Measurements from ENCODE around the gene HS1BP3. TPM values are rescaled to one million over a fixed set of nuclear protein-coding genes. Genes with fewer than 3 reads are reported as not detected.

Gene HS1BP3
- total RNA-seq, 1 donor from 2014 or later: 16.6 TPM

DNA sequence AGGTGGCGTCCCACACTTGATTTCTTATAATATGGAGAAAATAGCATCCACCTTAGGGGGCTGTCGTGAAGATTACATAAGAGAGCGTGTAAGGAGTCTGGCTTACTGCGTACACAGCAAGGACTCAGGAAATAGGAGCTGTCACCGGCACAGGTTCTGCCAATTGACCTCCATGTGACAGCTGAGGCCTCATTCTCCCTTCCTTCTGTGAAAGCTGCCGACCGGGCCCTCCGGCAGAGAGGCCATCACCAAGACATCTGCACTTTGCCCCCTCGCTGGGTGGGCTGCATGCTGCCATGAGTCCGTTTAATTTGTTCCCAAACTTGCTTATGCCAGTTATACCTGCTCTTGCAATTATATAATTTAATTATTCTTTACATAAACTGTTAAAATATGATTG is 27.7 kb downstream of the HS1BP3 start:
- H3K4me3 ChIP-seq: no peak overlapping the region
- peak overlapping the region; percentile 95 for H3K27ac ChIP-seq (replicated peaks)
- DNase-seq: peak; percentile 10
- no peaks in the 10 kb centered on the region for H3K27me3 ChIP-seq (ENCODE audit: low read depth)
- TF ChIP-seq CTCF (IDR thresholded peaks at IDR 0.05; ENCODE audit: borderline replicate concordance): no peak
- H3K4me1 ChIP-seq: peaks cover 100% of the 10 kb centered on the region
- H3K9me3 ChIP-seq (replicated peaks): no peaks in the 10 kb centered on the region
- intact Hi-C loops (cut with micrococcal nuclease): no loop called here
- H3K36me3 ChIP-seq: peaks cover 39% of the 10 kb centered on the region

DNA sequence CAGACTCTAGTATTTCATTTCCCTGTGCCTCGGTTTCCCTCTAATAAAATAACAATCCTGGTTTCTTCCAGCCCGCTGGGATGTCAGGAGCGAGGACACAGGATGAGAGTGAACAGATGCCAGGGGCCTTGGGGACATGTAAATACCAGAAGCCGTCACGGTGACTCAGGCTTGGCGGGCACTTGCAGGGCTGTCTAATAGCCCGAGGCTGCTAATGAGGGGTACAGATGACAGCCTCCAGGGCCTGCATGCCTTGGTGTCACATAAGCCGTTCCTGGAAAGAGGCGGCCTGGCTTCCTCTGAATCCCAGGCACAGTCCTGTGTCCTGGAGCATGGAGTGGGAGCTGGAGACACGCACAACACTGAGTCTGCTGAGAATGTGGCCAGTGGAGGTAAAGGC is 28.2 kb downstream of the HS1BP3 start:
- TF ChIP-seq CTCF (IDR thresholded peaks at IDR 0.05; ENCODE audit: borderline replicate concordance): no peak
- Histone ChIP-seq H3K4me3 (no peak overlapping the region), H3K36me3 (peaks cover 39% of the 10 kb centered on the region), H3K4me1 (peaks cover 100% of the 10 kb centered on the region), H3K27ac (replicated peaks) (peak overlapping the region; percentile 95), H3K27me3 (ENCODE audit: low read depth) (no peaks in the 10 kb centered on the region), H3K9me3 (replicated peaks) (no peaks in the 10 kb centered on the region)
- intact Hi-C loops (cut with micrococcal nuclease): no loop called here
- peak; percentile 85 for DNase-seq

GRCh38 chr2:20622296-20622686 is 28.6 kb downstream of the HS1BP3 start:
- H3K36me3 ChIP-seq: peaks cover 39% of the 10 kb centered on the region
- peaks cover 100% of the 10 kb centered on the region for H3K4me1 ChIP-seq
- intact Hi-C loops (cut with micrococcal nuclease): no loop called here
- H3K27ac ChIP-seq (replicated peaks): peak overlapping the region; percentile 95
- H3K9me3 ChIP-seq (replicated peaks): no peaks in the 10 kb centered on the region
- DNase-seq: peak; percentile 11
- H3K4me3 ChIP-seq: no peak overlapping the region
- no peaks in the 10 kb centered on the region for H3K27me3 ChIP-seq (ENCODE audit: low read depth)
- no peak for TF ChIP-seq CTCF (IDR thresholded peaks at IDR 0.05; ENCODE audit: borderline replicate concordance)

- H3K27me3 ChIP-seq (ENCODE audit: low read depth): no peaks in the 10 kb centered on the region
- H3K4me3 ChIP-seq: no peak overlapping the region
- peak; percentile 11 for DNase-seq
- H3K9me3 ChIP-seq (replicated peaks): no peaks in the 10 kb centered on the region
- H3K4me1 ChIP-seq: peaks cover 100% of the 10 kb centered on the region
- intact Hi-C loops (cut with micrococcal nuclease): no loop called here
- peak overlapping the region; percentile 95 for H3K27ac ChIP-seq (replicated peaks)
- peaks cover 39% of the 10 kb centered on the region for H3K36me3 ChIP-seq
- no peak for TF ChIP-seq CTCF (IDR thresholded peaks at IDR 0.05; ENCODE audit: borderline replicate concordance)
Measured at GRCh38 chr2:20621366-20622295, 29.3 kb downstream of the HS1BP3 start.

DNA sequence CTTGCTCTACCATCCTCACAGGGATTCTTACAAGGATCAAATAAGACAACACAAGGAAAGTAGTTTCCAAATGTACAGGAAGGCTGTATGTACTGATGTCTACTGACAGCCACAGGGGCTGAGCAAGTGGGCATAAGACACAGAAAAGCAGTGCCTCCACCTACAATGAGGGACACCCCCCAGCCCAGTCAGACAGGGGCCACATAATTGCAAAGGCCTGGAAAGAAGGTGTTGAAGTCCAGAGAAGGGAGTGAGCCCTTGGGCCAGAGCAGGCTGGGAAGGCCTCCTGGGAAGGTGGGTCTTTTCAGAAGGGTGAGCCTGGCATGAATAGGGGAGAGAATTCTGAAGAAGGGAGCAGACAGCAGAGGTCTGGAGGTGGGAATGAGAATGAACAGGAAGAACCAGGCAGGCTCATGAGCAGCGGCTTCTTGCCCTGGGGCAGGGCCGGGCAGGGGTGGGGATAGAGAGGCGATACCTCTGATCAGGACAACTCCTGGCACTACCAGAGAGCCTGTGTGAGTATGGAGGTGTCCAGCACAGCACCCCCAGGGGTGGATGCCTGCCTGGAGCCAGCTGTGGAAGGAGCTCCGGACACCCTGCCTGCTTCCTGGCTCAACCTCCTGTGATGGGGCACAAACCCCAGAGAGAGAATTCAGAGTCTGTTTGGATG is 30.1 kb downstream of the HS1BP3 start:
- Histone ChIP-seq H3K36me3 (peaks cover 39% of the 10 kb centered on the region), H3K27ac (replicated peaks) (peak overlapping the region; percentile 95), H3K27me3 (ENCODE audit: low read depth) (no peaks in the 10 kb centered on the region), H3K4me1 (peaks cover 100% of the 10 kb centered on the region), H3K4me3 (no peak overlapping the region), H3K9me3 (replicated peaks) (no peaks in the 10 kb centered on the region)
- no peak for TF ChIP-seq CTCF (IDR thresholded peaks at IDR 0.05; ENCODE audit: borderline replicate concordance)
- intact Hi-C loops (cut with micrococcal nuclease): no loop called here
- no peak for DNase-seq
